Skeletal muscle tissue (tissue), 4 donors: ENCODE data around the gene CMBL. TPM values are rescaled to one million over a fixed set of nuclear protein-coding genes. Genes with fewer than 3 reads are reported as not detected.
A peak's percentile ranks its signal among the peaks of the same experiment; 100 is the strongest.
"Not testable (repeated sequence)": the region's sequence is repeated elsewhere in the genome, so short reads cannot be mapped to it uniquely, and the experiment has no call there.

ENCODE experiments used
- H3K27ac ChIP-seq: one replicate; pipeline ENCODE4 v1.7.0; 2013; ENCODE audit warnings: mild to moderate bottlenecking, low read depth, low read length, inconsistent platforms
- H3K27me3 ChIP-seq, 3 donors: one replicate each; pipeline ENCODE4 v1.7.0; 2013; ENCODE audit warnings: low read length in 3 of 3; ENCODE audit not compliant: control insufficient read depth in 3 of 3, insufficient read depth in 3 of 3
- H3K36me3 ChIP-seq, 3 donors: one replicate each; pipeline ENCODE4 v1.7.0; 2013; ENCODE audit warnings: low read length in 3 of 3; ENCODE audit not compliant: control insufficient read depth in 3 of 3, insufficient read depth in 3 of 3
- H3K4me1 ChIP-seq, 3 donors: one replicate each; pipeline ENCODE4 v1.7.0; 2013; ENCODE audit warnings: low read length in 3 of 3, mild to moderate bottlenecking in 3 of 3; ENCODE audit not compliant: control insufficient read depth in 3 of 3, insufficient read depth in 3 of 3
- H3K4me3 ChIP-seq, 3 donors: one replicate each; pipeline ENCODE4 v1.7.0; 2013; ENCODE audit warnings: low read length in 3 of 3
- H3K9ac ChIP-seq, 3 donors: one replicate each; pipeline ENCODE4 v1.7.0; 2013; ENCODE audit warnings: low read length in 3 of 3, mild to moderate bottlenecking in 3 of 3, moderate library complexity in 2 of 3, low read depth in 1 of 3
- H3K9me3 ChIP-seq, 3 donors: one replicate each; pipeline ENCODE4 v1.7.0; 2013; ENCODE audit warnings: low read length in 3 of 3; ENCODE audit not compliant: control insufficient read depth in 3 of 3
- total RNA-seq: library from RNA; depleted of rRNA; stranded (reverse); fragments of >200 nt; gene quantifications from one replicate; pipeline ENCODE4 v1.2.3, GENCODE V29; 2014
- donor health status: Osteomylitis.

Gene CMBL
- total RNA-seq, 1 donor from 2014 or later, result 34.4 TPM

- H3K27me3 ChIP-seq, result no peaks in the 10 kb centered on the region
- H3K9ac ChIP-seq, result peak overlapping the region; percentile 87 to 91 (median 87)
- H3K9me3 ChIP-seq, result no peaks in the 10 kb centered on the region
- H3K36me3 ChIP-seq, result peaks cover 7 to 15% (median 13%) of the 10 kb centered on the region in 3 donors
- peak overlapping the region; percentile 90 for H3K27ac ChIP-seq
- peaks cover 23 to 34% (median 23%) of the 10 kb centered on the region in 3 donors for H3K4me1 ChIP-seq
- H3K4me3 ChIP-seq, result peak overlapping the region; percentile 86 to 98 (median 93)
Observed at GRCh38 chr5:10250806-10251276, 56.9 kb downstream of the CMBL start.

- peaks cover 23 to 34% (median 23%) of the 10 kb centered on the region in 3 donors for H3K4me1 ChIP-seq
Observed at GRCh38 chr5:10249948-10250805, 57.5 kb downstream of the CMBL start, which contains the start of gene CCT5. TSS of gene CCT5 (plus strand) at chr5:10250280. CDS start at chr5:10250341, 61 bp downstream.

DNA sequence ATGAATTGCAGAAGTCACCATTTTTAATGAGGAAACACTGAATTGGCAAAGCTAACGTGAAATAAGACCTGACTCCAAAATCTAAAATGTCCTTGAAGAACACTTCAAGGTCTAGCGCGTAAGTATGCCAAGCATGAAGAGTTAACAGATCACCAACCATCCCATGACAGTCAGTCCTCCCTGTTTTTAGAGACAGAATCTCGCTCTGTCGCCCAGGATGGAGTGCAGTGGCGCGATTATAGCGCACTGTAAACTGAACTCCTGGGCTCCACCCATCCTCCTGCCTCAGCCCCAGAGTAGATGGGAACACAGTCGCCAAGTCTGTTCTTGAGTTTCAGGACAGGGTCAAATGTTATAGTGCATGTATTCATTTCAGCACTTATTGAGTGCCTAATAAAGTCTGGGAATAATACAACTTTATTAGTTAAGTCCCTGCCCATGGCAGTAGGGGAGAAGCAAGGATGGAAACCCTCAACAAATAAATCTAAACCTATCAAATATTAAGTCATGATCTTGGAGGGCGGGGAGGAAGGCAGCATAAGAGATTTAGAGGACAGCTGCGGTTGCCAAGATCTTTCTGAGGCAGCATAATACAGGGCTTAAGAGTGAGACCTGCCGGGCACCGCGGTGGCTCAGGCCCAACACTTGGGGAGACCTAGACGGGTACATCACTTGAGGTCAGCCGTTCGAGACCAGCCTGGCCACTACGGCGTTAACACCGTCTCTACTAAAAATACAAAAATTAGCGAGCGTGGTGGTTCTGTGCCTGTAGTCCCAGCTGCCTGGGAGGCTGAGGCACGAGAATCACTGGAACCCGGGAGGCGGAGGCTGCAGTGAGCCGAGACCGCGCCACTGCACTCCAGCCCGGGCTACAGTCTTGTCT, 59.1 kb downstream of the CMBL start:
- no peaks in the 10 kb centered on the region for H3K27me3 ChIP-seq
- peaks cover 23 to 34% (median 23%) of the 10 kb centered on the region in 3 donors for H3K4me1 ChIP-seq
- peaks cover 0 to 2% (median 2%) of the 10 kb centered on the region in 3 donors for H3K36me3 ChIP-seq
- H3K9ac ChIP-seq, result peak overlapping the region; percentile 87 to 91 (median 87)
- peak overlapping the region; percentile 86 to 98 (median 93) for H3K4me3 ChIP-seq
- H3K27ac ChIP-seq, result peak overlapping the region; percentile 90
- H3K9me3 ChIP-seq, result no peaks in the 10 kb centered on the region

More at GRCh38 chr5:10249948-10250805, 57.5 kb downstream of the CMBL start, which contains the start of gene CCT5:
- H3K4me3 ChIP-seq, result peak within 1 kb of the TSS; percentile 86 to 98 (median 93)
- peak within 1 kb of the TSS; percentile 90 for H3K27ac ChIP-seq
- H3K27me3 ChIP-seq, result no peaks in the 10 kb centered on the region
- no peaks in the 10 kb centered on the region for H3K9me3 ChIP-seq
- peaks cover 6 to 10% (median 9%) of the 10 kb centered on the region in 3 donors for H3K36me3 ChIP-seq
- H3K9ac ChIP-seq, result peak within 1 kb of the TSS; percentile 87 to 91 (median 87)

DNA sequence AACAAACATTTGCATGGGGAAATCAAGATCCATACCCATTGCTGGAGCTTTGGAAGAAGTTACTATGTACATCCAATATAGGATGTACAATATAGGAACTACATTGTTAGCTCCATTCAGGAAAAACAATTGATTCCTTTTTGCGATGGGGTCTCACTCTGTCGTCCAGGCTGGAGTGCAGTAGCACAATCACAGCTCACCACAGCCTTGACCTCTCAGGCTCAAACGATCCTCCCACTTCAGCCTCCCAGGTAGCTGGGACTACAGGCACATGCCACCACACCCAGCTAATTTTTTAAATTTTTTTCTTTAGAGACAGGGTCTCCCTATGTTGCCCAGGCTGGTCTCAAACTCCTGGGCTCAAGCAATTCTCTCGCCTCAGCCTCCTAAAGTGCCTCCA, 60.5 kb downstream of the CMBL start:
- not testable (repeated sequence) for H3K9ac ChIP-seq, H3K9me3 ChIP-seq

DNA sequence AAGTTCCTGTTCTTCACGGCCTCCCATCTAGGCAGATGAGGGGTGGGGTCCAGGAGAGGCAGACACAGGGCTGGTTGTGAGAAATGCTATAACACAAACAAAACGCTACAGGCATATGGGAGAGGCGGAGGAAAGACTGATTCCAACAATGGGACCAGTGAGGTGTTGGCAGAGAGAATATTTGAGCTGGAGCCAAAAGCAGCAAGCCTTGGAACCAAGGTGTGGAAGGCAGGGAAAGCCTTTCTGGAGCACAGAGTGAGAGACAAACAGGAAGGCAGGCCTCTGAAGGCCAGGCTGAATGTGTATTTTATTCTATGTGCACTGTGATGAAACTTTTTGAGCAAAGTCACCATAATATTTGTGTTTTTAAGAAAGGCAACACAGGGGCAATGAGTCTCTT, 60.9 kb downstream of the CMBL start:
- H3K36me3 ChIP-seq, result peaks cover 0 to 4% (median 0%) of the 10 kb centered on the region in 3 donors
- peak overlapping the region in 1 of 3 donors; percentile 27 for H3K9ac ChIP-seq
- peaks cover 19 to 31% (median 20%) of the 10 kb centered on the region in 3 donors for H3K4me1 ChIP-seq
- H3K27me3 ChIP-seq, result no peaks in the 10 kb centered on the region
- H3K27ac ChIP-seq, result no peak overlapping the region
- no peak overlapping the region for H3K4me3 ChIP-seq
- H3K9me3 ChIP-seq, result no peaks in the 10 kb centered on the region

More for the DNA sequence above, 60.5 kb downstream of the CMBL start:
- not testable (repeated sequence) for H3K4me3 ChIP-seq, H3K27ac ChIP-seq, H3K36me3 ChIP-seq, H3K27me3 ChIP-seq
- H3K4me1 ChIP-seq, result peaks cover 23 to 34% (median 23%) of the 10 kb centered on the region in 3 donors

- peaks cover 8 to 18% (median 10%) of the 10 kb centered on the region in 3 donors for H3K4me1 ChIP-seq
- H3K9ac ChIP-seq, result no peak overlapping the region
- H3K27me3 ChIP-seq, result no peaks in the 10 kb centered on the region
- no peak overlapping the region for H3K27ac ChIP-seq
- H3K36me3 ChIP-seq, result peaks cover 0 to 4% (median 0%) of the 10 kb centered on the region in 3 donors
- no peaks in the 10 kb centered on the region for H3K9me3 ChIP-seq
- no peak overlapping the region for H3K4me3 ChIP-seq
Observed at GRCh38 chr5:10244342-10244944, 63.3 kb downstream of the CMBL start.

GRCh38 chr5:10243660-10244240, 64.0 kb downstream of the CMBL start:
- Histone ChIP-seq H3K9me3 (no peaks in the 10 kb centered on the region), H3K4me3 (no peak overlapping the region), H3K4me1 (peaks cover 5 to 11% (median 6%) of the 10 kb centered on the region in 3 donors), H3K9ac (no peak overlapping the region), H3K27ac (no peak overlapping the region), H3K36me3 (peaks cover 0 to 4% (median 0%) of the 10 kb centered on the region in 3 donors), H3K27me3 (no peaks in the 10 kb centered on the region)

DNA sequence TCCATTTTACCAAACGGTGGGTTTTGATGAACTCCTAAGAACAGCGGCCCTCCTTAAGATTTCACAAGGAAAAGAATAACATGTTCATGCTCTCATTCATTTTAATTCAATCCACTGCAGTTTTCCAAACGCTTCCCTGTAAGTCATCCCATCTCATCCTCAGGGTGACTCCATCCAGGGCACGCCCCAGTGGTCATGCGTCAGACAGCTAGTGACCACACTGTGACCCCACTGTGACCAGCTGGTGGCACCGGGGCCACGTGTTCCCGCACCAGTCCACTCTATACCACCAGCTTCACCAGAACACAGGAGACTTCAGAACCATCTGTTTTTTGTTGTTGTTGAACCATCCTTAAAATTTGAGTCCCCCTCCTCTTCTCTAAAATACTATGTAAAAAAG, 72.4 kb downstream of the CMBL start:
- Histone ChIP-seq H3K9ac (no peak overlapping the region), H3K36me3 (peaks cover 11 to 22% (median 15%) of the 10 kb centered on the region in 3 donors), H3K9me3 (no peaks in the 10 kb centered on the region), H3K4me3 (no peak overlapping the region), H3K27me3 (no peaks in the 10 kb centered on the region), H3K4me1 (no peaks in the 10 kb centered on the region), H3K27ac (no peak overlapping the region)

DNA sequence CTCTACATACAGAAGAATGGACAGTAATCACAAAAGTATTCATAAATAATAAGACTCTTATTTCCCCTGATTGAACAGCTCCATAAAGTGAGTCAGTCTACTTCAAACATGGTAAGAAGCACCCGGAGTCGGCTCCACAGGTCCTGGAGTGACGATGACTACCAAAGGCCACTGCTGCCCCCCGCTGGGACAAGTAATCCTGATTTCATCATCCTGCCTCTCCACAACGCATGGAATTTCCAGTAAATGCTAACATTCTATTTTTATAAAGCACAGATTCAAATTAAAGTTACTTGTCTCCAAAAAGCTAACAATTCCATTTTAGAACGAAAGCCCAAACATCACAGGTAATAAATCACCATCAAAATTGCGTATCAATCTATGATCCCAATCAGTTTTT, 74.2 kb downstream of the CMBL start:
- Histone ChIP-seq H3K9me3 (no peaks in the 10 kb centered on the region), H3K27ac (no peak overlapping the region), H3K36me3 (peaks cover 11 to 26% (median 12%) of the 10 kb centered on the region in 3 donors), H3K4me1 (peaks cover 0 to 4% (median 0%) of the 10 kb centered on the region in 3 donors), H3K4me3 (no peak overlapping the region), H3K9ac (no peak overlapping the region), H3K27me3 (no peaks in the 10 kb centered on the region)
